Suppressor macrophage treated with lipopolysaccharide for 1 hour (primary cell): ENCODE data around the gene HGFAC.

Source experiments
- DNase-seq, 3 donors: peaks; one replicate each; pipeline ENCODE4 v3.0.0-alpha.2; 2020 to 2022

The HGFAC gene

GRCh38 chr4:3492741-3493719 is 51.3 kb downstream of the HGFAC start:
- no peak for DNase-seq

DNA sequence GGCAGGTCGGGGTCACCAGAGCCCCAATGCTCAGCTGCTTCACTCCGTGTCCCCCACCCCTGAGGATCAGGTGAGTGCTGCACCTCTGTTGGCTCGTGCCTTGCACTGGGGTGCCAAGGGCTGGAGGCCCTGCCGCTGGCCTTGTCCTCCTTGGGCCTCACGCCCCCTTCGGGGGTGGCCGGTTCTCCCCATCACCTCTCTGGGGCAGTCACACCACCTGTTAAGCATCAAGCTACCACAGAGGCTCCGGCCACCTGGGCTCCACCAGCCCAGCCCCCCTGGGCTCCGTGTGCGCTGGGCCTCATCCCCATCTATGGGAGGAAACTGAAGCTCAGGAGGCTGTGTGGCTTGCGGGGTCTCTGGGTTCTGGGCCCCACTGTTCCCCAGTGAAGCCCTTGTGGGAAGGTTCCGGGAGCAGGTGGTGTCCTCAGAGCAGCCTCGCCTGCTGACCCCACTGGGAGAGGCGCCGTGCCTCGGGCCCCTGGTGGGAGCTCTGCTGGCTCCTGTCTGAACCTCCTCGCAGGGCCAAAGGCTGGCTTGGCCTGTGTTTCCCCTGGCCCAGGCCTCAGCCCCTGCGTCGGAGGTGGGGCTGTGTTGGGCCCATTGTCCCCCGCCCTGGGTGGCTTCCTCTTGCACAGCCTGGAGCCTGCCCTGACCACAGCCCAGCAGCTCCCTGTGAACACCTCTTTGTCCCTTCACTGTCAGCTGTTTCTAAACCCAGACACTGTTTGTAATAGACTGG is 52.1 kb downstream of the HGFAC start:
- DNase-seq = no peak

DNA sequence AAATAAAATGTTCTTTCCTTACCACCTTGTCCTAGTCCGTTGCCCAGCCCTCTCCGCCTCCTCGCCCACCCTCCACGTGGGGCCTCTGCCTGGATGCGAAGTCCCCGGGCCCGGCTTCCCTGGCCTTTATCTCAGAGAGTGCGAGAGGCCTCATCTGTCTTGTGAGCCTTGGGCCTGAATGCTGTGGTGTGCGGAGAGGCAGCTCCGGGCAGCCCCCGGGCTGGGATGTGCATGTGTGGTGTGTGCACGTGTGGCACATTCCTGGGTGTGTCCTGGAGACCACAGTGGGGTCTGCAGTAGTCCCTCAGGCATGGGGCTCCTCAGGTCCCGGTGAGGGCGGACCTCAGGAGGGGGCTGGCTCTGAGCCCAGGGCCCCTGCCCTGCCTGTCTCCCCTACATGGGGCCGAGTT is 52.7 kb downstream of the HGFAC start:
- DNase-seq = no peak

- no peak for DNase-seq
These were observed 53.6 kb downstream of the HGFAC start for GRCh38 chr4:3495204-3495975.

DNA sequence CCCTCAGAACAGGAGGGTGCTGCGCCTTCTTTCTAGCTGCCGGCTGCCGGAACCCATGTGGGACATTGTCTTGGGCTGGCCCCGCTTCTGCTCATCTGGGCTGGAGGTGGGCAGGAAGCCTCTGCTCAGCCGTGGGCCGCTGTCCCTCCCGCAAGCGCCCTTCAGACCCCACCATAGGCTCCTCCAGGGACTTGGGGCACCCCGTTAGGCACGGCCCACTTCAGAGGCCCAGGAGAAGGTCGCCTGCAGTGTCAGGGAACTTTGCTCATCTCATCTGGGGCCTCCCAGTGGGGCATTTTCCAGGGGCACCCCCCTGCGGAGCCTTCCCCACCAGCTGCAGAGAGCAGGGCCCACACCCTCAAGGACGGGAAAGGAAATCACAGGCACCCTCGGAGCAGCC is 54.3 kb downstream of the HGFAC start:
- no peak for DNase-seq

- DNase-seq = no peak
These were observed 55.3 kb downstream of the HGFAC start for GRCh38 chr4:3497095-3497494.

DNA sequence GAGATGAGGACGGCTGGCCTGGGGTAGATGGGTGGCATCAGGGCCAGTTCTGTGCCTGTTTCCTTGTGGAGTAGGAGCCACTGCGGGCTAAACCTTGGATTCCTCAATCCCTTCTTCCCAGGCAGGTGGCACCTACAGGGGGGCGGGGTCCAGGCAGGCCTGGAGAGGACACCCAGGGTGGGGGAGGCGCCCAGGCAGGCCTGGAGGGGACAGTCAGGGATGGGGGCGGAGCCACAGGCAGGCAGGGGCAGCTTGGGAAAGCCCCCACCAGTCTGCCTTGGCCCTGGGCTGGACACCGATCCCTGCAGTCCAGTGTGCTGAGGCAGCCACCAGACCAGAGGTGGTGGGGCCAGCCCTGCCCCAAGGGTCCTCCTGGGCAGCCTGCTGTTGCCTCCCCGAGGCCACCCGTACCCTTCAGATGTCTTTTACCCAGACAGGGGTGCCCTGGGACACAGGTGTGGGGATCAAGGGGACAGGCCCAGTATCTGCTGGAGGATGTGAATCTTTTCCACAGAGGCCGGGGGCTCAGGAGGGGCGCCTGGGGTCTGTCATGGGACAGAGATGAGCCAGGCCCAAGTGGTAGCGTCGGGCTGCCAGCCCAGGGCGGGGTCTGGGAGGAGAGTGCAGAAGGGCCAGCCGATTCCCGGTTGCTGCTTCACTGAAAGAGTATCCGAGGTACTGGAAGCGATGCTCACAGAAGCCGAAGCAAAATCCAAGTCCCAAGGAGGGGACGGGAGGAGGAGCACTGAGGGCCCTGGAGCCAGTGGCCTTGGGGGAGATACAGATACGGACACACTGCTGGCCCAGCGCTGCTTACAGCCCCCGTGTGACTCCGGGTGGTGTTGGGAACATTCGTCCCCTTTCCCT is 56.0 kb downstream of the HGFAC start:
- DNase-seq = no peak

DNA sequence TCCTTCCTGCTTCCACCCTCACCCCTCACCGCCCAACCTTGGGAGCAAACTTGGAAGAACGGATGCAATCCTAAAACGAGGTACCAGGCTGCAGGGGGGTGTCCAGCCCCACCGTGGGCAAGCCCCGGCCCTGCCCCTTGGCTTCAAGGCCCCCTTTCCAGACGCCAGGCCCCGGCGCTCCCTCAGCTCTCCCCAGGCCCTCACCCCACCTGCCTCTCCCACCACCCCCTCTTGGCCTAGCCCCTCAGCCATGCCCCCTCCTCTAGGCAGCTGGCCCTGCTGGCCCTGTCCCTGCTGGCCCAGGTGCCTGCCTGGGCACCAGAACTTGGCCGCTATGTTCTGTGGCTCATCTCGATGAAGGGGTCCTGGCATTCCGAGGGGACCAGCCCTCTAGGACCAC is 56.6 kb downstream of the HGFAC start:
- no peak for DNase-seq
